ENCODE data around the gene BCL7C. TPM values are rescaled to one million over a fixed set of nuclear protein-coding genes. Genes with fewer than 3 reads are reported as not detected.
A peak's percentile ranks its signal among the peaks of the same experiment; 100 is the strongest.

Gene BCL7C
- total and polyA plus RNA-seq, 2 of the 4 experiments (the other 2 are of a cell fraction): 32.3 to 34.9 TPM

DNA sequence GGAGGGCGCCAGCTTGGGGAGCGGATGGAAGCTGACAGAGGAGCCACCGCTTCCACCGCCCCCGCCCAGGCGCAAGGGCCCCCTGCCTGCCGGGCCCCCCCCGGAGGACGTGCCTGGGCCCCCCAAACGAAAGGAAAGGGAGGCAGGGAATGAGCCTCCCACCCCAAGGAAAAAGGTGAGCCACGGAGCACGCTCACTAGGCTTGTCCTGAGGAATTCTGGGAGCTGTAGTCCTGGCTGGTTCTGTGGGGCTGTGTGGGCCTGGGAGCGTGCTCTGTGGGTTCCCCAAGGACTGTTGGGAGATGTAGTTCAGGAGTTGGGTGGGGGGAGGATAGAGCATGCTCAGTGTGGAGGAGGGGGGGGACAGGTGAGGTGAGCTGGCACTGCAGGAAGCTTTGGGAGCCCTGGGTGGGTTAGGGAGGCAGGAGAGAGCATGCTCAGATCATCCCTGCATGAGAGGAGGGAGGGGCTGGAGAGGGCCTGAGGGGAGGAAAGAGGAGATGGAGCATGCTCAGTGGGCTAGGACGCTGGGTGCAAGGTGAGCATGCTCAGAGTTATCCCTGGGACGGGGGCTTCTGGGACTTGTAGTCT is 34.0 kb upstream of the BCL7C start:
- H3K14ac ChIP-seq (replicated peaks; ENCODE audit: low read depth, low read length): no peak overlapping the region
- no peak overlapping the region for H3K56ac ChIP-seq (ENCODE audit: extremely low read depth, insufficient read depth, low read length)
- no peak overlapping the region for H4K91ac ChIP-seq (ENCODE audit: insufficient read depth, low read depth, low read length)
- intact Hi-C loops (cut with micrococcal nuclease): no loop called here
- H3K36me3 ChIP-seq (ENCODE audit: control insufficient read depth, insufficient read depth, low read length): peaks cover 40% of the 10 kb centered on the region
- TF ChIP-seq MAFK (IDR thresholded peaks at IDR 0.05; ENCODE audit: low read depth, low read length) (no peak), RCOR1 (IDR thresholded peaks at IDR 0.05; ENCODE audit: insufficient replicate concordance, low read length) (no peak), CEBPB (IDR thresholded peaks at IDR 0.05; ENCODE audit: low read depth, low read length) (no peak), MXI1 (IDR thresholded peaks at IDR 0.05; ENCODE audit: borderline replicate concordance, low read depth, low read length) (no peak), RAD21 (IDR thresholded peaks at IDR 0.05; ENCODE audit: low read length) (no peak), FOS (IDR thresholded peaks at IDR 0.05; ENCODE audit: low read depth, low read length) (no peak), RFX5 (IDR thresholded peaks at IDR 0.05; ENCODE audit: low read depth, low read length) (no peak), MAZ (IDR thresholded peaks at IDR 0.05; ENCODE audit: borderline replicate concordance, low read depth, low read length) (no peak), SMC3 (IDR thresholded peaks at IDR 0.05; ENCODE audit: low read depth, low read length) (no peak), POLR2A (IDR thresholded peaks at IDR 0.05; ENCODE audit: low read depth, low read length) (no peak), NFE2L2 (IDR thresholded peaks at IDR 0.05; ENCODE audit: low read depth, low read length) (no peak), BHLHE40 (IDR thresholded peaks at IDR 0.05; ENCODE audit: low read depth, low read length) (no peak), CHD1 (IDR thresholded peaks at IDR 0.05; ENCODE audit: low read depth, low read length) (no peak)
- TF ChIP-seq, protein P1, sequence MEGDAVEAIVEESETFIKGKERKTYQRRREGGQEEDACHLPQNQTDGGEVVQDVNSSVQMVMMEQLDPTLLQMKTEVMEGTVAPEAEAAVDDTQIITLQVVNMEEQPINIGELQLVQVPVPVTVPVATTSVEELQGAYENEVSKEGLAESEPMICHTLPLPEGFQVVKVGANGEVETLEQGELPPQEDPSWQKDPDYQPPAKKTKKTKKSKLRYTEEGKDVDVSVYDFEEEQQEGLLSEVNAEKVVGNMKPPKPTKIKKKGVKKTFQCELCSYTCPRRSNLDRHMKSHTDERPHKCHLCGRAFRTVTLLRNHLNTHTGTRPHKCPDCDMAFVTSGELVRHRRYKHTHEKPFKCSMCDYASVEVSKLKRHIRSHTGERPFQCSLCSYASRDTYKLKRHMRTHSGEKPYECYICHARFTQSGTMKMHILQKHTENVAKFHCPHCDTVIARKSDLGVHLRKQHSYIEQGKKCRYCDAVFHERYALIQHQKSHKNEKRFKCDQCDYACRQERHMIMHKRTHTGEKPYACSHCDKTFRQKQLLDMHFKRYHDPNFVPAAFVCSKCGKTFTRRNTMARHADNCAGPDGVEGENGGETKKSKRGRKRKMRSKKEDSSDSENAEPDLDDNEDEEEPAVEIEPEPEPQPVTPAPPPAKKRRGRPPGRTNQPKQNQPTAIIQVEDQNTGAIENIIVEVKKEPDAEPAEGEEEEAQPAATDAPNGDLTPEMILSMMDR (conservative IDR thresholded peaks at IDR 0.05; ENCODE audit: low read depth, low read length): no peak
- TF ChIP-seq, protein P2, sequence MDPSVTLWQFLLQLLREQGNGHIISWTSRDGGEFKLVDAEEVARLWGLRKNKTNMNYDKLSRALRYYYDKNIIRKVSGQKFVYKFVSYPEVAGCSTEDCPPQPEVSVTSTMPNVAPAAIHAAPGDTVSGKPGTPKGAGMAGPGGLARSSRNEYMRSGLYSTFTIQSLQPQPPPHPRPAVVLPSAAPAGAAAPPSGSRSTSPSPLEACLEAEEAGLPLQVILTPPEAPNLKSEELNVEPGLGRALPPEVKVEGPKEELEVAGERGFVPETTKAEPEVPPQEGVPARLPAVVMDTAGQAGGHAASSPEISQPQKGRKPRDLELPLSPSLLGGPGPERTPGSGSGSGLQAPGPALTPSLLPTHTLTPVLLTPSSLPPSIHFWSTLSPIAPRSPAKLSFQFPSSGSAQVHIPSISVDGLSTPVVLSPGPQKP (IDR thresholded peaks at IDR 0.05; ENCODE audit: borderline replicate concordance, low read depth, low read length): no peak
- TF ChIP-seq, protein P3, sequence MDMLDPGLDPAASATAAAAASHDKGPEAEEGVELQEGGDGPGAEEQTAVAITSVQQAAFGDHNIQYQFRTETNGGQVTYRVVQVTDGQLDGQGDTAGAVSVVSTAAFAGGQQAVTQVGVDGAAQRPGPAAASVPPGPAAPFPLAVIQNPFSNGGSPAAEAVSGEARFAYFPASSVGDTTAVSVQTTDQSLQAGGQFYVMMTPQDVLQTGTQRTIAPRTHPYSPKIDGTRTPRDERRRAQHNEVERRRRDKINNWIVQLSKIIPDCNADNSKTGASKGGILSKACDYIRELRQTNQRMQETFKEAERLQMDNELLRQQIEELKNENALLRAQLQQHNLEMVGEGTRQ (IDR thresholded peaks at IDR 0.05; ENCODE audit: low read depth, low read length): no peak
- no peak overlapping the region for H3K4ac ChIP-seq (ENCODE audit: low read depth, low read length)
- no peak overlapping the region for H2BK5ac ChIP-seq (ENCODE audit: low read depth, low read length, poor library complexity, severe bottlenecking)
- H3K27ac ChIP-seq (ENCODE audit: insufficient read depth, low read length): no peak overlapping the region
- no peak overlapping the region for H4K5ac ChIP-seq (ENCODE audit: low read depth, low read length)
- ChIA-PET POLR2A (ENCODE audit: unreplicated experiment) (no interaction called here), CTCF (no interaction called here)
- H3K9me3 ChIP-seq (ENCODE audit: control insufficient read depth, insufficient read depth, low read length): no peaks in the 10 kb centered on the region
- DNase-seq (peak; percentile 25), ATAC-seq (ENCODE audit: low read depth) (no peak)
- no peak overlapping the region for H2BK15ac ChIP-seq (ENCODE audit: low read depth, low read length)
- peaks cover 0 to 41% of the 10 kb centered on the region in 2 experiments; a peak in 2 of 4 replicates for H3K79me1 ChIP-seq (ENCODE audit: low read depth in 1 of 2, low read length in 2 of 2)
- H3K4me2 ChIP-seq (ENCODE audit: low read depth, low read length): no peak overlapping the region
- in situ Hi-C loops (cut with MboI; ENCODE audit: low sequenced_read_pairs): no loop called here
- H3K23ac ChIP-seq (ENCODE audit: low read depth, low read length): no peak overlapping the region
- H2BK120ac ChIP-seq (ENCODE audit: low read depth, low read length): no peak overlapping the region
- H3K4me1 ChIP-seq (ENCODE audit: control insufficient read depth, insufficient read depth, low read length): peaks cover 2% of the 10 kb centered on the region; the same call in 1 of the 2 replicates
- no peak overlapping the region for H2AK5ac ChIP-seq (ENCODE audit: low read depth, low read length)
- no TSS peak for BruUV-seq (replicated peaks)
- H3K9ac ChIP-seq (ENCODE audit: low read depth, low read length): no peak overlapping the region
- H3K4me3 ChIP-seq (ENCODE audit: insufficient read depth, low read depth, low read length): no peak overlapping the region
- H2BK20ac ChIP-seq (ENCODE audit: low read depth, low read length): no peak overlapping the region
- H4K8ac ChIP-seq (ENCODE audit: low read depth in 2 of 2, low read length in 2 of 2): no peak overlapping the region
- WGBS, 2 experiments (ENCODE audit: extremely low coverage in 2 of 2, insufficient read length in 1 of 2): 59% methylated on average over 3 of the region's 15 CpGs; no CpG with 5 or more reads in 1 of the 2 experiments
- peaks cover 4% of the 10 kb centered on the region; the same call in 1 of the 2 replicates for H4K20me1 ChIP-seq (ENCODE audit: insufficient read depth, low read length)
- H3K18ac ChIP-seq (ENCODE audit: low read depth, low read length): no peak overlapping the region
- no peak overlapping the region for H2AK9ac ChIP-seq (replicated peaks; ENCODE audit: low read depth, low read length, poor library complexity)
- H2AFZ ChIP-seq (replicated peaks; ENCODE audit: low read length, poor library complexity): peak overlapping the region; percentile 32
- dilution Hi-C loops (cut with HindIII; ENCODE audit: low sequenced_read_pairs, unreplicated experiment): no loop called here
- H3K9me1 ChIP-seq (ENCODE audit: insufficient read depth, low read length): no peaks in the 10 kb centered on the region
- no peaks in the 10 kb centered on the region for H3K27me3 ChIP-seq (ENCODE audit: control insufficient read depth, insufficient read depth, low read length)
